ENCODE results near the gene SETD1A.

SETD1A gene

GRCh38 chr16:30965436-30965835 is 7.9 kb downstream of the SETD1A start:
- H3K4me3 ChIP-seq (replicated peaks; ENCODE audit: low read depth, low read length), result no peak overlapping the region
- no peak for TF ChIP-seq CTCF (IDR thresholded peaks at IDR 0.05; ENCODE audit: low read depth, low read length, missing control alignments)
- DNase-seq (ENCODE audit: extremely low read depth, low read depth), result no peak

- no peak for TF ChIP-seq CTCF (IDR thresholded peaks at IDR 0.05; ENCODE audit: low read depth, low read length, missing control alignments)
- no peak for DNase-seq (ENCODE audit: extremely low read depth, low read depth)
- no peak overlapping the region for H3K4me3 ChIP-seq (replicated peaks; ENCODE audit: low read depth, low read length)
Measured at GRCh38 chr16:30966033-30966619, 8.6 kb downstream of the SETD1A start.

GRCh38 chr16:30967795-30968194 is 10.2 kb downstream of the SETD1A start:
- no peak overlapping the region for H3K4me3 ChIP-seq (replicated peaks; ENCODE audit: low read depth, low read length)
- DNase-seq (ENCODE audit: extremely low read depth, low read depth), result no peak
- TF ChIP-seq CTCF (IDR thresholded peaks at IDR 0.05; ENCODE audit: low read depth, low read length, missing control alignments), result no peak

GRCh38 chr16:30969246-30969842 is 11.8 kb downstream of the SETD1A start:
- no peak for DNase-seq (ENCODE audit: extremely low read depth, low read depth)
- H3K4me3 ChIP-seq (replicated peaks; ENCODE audit: low read depth, low read length), result no peak overlapping the region
- no peak for TF ChIP-seq CTCF (IDR thresholded peaks at IDR 0.05; ENCODE audit: low read depth, low read length, missing control alignments)

GRCh38 chr16:30971298-30971697 is 13.7 kb downstream of the SETD1A start:
- no peak for TF ChIP-seq CTCF (IDR thresholded peaks at IDR 0.05; ENCODE audit: low read depth, low read length, missing control alignments)
- no peak for DNase-seq (ENCODE audit: extremely low read depth, low read depth)
- H3K4me3 ChIP-seq (replicated peaks; ENCODE audit: low read depth, low read length), result no peak overlapping the region

GRCh38 chr16:30972872-30973271 is 15.3 kb downstream of the SETD1A start:
- TF ChIP-seq CTCF (IDR thresholded peaks at IDR 0.05; ENCODE audit: low read depth, low read length, missing control alignments), result peak; percentile 13
- no peak for DNase-seq (ENCODE audit: extremely low read depth, low read depth)
- no peak overlapping the region for H3K4me3 ChIP-seq (replicated peaks; ENCODE audit: low read depth, low read length)

GRCh38 chr16:30974348-30974747 is 16.8 kb downstream of the SETD1A start:
- H3K4me3 ChIP-seq (replicated peaks; ENCODE audit: low read depth, low read length), result no peak overlapping the region
- DNase-seq (ENCODE audit: extremely low read depth, low read depth), result no peak
- no peak for TF ChIP-seq CTCF (IDR thresholded peaks at IDR 0.05; ENCODE audit: low read depth, low read length, missing control alignments)

Measured in HFF-Myc (cell line).